GM21515 (cell line): Measurements from ENCODE around the gene HOXC9.

Experiments
- ATAC-seq: cut with Tn5 transposase; IDR thresholded peaks from one replicate; pipeline ENCODE4 v1.9.1; 2021; ENCODE audit not compliant: unreplicated experiment

HOXC9 gene

DNA sequence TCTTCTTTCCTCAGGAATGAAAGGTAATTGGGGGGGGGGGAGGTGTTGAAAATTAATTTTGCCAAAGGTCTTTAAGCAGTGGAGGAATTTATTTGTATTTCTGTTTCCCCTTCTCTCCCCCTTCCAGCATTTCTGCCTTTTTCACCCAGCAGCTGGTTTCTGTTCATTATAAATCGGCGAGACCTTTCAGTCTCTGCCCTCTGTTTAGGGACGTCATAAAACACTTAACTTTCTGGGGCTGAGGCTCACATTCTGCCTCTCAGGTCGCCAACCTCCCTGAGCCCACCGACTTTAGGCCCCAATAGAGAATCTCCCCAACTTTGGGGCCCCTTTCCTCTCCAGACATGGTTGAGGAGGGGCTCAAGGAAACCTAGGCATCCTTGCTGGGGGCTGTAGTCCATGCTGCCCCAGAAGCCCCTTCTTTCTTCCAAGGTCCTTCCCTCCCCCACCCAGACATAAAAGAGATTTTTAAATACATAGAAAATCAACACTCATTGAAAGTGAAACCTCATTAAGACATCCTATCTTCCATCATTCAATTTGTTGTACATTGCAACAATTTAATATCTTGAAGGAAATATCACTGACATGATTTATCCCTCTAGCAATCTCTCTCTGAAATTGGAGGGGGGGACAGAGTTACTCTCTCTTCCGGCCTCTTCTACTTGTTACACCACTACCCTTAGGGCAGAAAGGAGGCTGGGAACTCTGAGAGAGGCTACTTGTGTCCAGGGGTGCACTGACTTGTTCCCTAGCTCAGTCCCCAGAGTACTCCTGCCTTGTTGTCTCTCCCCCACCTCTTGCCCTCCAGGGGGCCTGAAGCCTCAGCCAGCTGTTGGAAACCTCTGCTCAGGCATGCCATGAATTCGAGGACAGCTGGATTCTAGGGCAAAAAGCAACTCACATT, 25.8 kb downstream of the HOXC9 start:
- ATAC-seq, result no peak

DNA sequence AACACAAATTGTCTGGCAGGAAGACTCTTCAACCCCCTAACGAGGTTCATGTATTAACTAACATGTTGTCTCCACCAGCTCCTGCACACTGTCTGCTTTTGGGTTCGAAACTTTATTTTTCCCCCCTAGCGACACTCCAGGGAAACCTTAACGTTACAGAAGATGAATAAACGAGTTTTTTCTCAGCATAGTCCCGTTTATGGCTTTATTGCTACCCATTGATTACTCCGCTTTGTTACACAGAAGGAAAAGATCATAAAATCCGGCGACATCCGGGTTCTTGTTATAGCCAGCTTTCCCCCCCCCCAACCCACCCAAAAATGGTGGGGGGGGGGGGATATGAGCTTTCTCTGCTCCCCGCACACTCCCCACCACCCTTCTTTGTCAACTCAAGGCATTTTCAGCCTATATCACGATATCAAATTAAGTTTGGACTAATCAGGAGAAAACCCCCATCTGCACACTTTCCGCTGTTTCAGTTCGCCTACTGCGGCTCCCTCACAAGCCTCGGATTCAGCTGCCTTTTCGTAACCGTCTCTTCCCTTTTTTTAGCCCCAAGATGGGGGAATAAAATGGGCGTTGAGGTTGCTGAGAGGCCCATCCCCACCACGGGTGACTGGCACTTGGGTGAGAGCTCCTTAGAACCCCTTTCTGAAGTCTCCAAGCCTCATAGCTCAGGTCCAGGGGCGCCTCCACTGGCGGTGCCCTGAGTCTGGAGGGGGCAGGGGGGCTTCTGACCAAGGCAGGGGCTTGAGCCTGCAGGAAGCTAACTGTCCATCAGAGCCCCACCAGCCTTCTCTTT, 26.9 kb downstream of the HOXC9 start:
- ATAC-seq, result no peak

DNA sequence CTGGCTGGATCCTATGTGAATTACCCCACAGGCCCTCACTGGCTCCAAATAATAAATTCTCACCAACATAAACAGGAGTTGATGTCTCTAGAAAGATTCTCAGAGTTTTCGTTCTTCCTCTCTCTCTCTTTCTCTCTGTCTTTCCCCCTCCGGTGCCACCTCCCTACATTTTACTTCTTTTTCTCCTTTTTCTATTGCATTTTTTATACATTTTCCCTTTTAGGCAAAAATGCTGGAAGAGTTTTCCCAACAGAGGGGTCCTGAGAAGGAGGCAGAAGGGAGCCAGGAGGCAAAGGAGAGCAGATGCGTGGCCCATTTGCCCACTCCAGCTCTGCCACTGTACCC, 27.5 kb downstream of the HOXC9 start:
- ATAC-seq, result no peak

- ATAC-seq, result no peak
These were observed 28.6 kb downstream of the HOXC9 start, which contains the start of gene HOXC6 for GRCh38 chr12:54028314-54029201. HOXC6 (plus strand) TSS chr12:54028440; CDS start chr12:54028522, 82 bp downstream.

- no peak for ATAC-seq
These were observed 29.8 kb downstream of the HOXC9 start for GRCh38 chr12:54029529-54030441.

GRCh38 chr12:54030442-54030801, 30.5 kb downstream of the HOXC9 start:
- ATAC-seq, result no peak

DNA sequence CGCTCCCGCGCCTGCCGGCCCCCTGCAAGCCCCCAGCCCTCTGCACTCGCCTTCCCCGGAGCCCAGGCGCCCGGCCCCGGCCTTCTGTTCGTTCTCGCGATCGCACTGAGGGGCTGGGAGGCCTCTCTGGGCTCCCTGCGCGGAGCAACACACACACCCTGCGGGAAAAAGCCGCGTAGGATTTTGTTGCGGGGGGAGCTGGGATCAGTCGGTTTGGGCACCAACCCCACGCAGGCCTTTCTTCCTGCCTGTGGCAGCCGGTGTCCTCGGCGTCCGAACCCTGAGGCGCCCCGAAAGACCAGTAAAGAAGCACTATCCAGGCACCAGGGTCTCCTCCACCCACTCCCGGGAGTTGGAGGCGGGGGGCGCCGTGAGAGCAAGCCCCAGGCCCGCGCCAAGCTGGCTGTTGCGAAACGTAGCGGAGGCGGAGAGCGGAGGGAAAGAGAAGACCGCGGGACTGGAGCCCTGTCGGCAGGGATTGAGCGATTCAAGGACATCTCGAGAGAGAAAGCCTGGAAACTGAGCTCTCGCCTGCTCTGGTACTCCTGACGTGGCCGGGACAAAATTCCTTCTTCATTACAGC, 31.0 kb downstream of the HOXC9 start:
- no peak for ATAC-seq

- ATAC-seq, result no peak
These were observed 31.5 kb downstream of the HOXC9 start for GRCh38 chr12:54031480-54031879.

GRCh38 chr12:54032086-54032619, 32.2 kb downstream of the HOXC9 start:
- no peak for ATAC-seq

DNA sequence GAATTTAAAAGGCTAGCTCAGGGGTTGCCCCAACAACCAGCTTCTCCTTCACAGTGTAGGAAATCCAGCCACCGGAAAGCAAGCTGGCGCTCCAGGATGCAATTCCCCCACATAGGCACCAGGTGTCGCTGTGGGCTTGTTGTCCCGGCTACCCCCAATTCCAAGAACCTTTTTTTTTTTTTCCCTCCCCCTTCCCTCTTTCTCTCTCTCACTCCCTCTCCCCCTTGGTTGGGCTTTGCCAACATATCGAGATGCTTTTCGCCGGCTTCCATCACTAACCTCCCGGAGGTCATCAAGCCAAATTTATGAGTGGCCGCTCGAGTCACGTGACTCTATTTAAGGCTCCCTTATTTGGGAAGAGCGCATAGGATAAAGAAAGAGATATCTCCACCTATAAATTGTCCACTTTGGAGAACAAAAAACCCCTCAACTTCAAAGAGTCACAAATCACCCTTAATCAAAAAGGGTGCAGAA, 32.7 kb downstream of the HOXC9 start, which contains the start of gene HOXC5:
TSS of gene HOXC5 (plus strand) at position 424 of the 474 bp plus-strand sequence. CDS start 73 bp downstream, outside the sequence.
- ATAC-seq, result no peak

GRCh38 chr12:54033106-54033979, 33.4 kb downstream of the HOXC9 start:
- no peak for ATAC-seq

DNA sequence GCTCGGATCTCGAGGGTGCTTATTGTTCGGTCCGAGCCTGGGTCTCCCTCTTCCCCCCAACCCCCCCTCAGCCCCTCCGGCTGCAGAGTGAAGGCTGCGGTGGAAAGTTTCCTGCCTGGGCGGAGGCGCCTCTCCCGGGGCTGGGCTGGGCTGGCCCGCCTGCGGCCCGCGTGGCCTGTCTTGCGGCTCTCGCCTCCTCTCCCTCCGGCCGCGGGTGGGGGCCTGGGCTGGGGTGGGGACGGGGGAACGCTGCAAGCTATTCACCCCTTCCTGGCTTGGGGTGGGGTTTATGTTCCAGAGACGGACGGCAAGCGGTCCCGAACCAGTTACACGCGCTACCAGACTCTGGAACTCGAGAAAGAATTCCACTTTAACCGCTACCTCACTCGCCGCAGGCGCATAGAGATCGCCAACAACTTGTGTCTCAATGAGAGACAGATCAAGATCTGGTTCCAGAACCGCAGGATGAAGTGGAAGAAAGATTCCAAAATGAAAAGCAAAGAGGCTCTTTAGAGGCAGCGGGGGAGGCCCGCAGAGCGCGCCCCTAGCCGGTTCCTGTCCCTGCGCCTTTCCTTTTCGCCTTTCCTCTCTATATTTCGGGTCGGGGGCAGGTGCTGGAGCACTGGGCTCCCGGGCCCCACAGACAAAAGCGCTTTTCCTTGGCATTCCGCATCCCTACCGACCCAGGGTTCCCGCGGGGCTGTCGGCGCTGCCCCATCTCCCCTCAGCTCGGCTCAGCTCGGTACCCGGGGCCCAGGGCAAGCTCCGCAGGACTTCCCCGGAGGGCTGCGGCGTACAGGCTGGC, 34.2 kb downstream of the HOXC9 start:
- ATAC-seq, result no peak

DNA sequence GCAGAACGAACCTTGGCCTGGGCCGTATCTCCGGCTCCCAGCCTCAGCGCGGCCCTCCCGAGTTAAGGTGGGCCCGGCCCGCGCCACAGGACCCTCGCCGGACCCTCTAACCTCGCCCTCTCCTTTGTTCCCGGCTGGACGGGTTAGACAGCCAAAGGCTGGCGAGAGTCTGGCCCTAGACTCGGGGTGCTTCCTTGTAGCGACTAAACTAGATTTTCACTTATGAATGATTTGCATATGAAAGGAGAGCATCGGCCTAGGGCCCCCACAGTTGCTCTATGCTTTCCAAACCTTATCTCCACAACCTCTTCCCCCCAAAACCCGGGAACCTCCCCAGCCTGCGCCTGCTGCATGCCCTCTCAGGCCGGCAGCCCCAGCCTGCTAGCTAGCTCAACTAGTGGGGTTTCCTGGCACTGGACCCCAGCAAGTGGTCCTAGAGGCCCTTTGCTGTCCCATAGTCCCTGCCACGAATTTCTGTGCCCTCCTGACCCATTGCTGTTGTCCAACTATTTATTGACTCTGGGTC, 34.9 kb downstream of the HOXC9 start:
- no peak for ATAC-seq

DNA sequence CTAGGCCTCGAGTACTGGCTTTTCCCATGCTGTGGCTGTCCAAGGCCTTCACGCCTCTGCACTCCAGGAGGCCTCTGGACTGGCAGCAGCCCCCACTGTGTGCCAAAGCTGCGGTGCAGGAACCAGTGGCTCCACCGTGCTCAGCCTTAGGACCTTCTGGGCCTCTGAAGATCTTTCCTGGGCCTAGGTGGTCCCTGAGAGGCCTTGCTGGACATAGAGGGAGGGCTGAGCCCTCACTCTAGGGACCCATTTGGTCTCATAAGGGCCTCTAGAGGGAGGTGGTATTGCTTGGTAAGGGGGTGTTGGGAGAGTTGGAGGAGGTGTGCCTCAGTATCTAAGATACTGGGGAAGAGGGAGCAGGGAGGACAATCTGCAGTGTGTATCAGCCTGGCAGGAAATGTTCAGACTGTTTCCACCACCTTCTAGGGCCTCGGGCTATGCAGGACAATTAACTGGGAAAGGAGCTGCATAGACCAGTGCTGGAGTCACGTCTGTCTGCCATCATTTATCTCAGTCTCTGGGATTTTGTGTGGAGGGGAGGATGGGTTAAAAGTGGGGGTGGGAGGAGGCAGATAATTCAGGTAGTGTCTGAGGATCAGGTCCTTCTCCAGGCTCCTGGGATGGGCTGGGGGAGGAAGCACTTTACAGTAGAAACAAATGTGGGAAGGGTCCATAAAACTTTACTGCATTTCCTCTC, 35.8 kb downstream of the HOXC9 start:
- no peak for ATAC-seq

- no peak for ATAC-seq
These were observed 36.8 kb downstream of the HOXC9 start for GRCh38 chr12:54036620-54037359.
